ENCODE data around the gene CASP12. TPM values are rescaled to one million over a fixed set of nuclear protein-coding genes. Genes with fewer than 3 reads are reported as not detected.

Gene CASP12
- polyA plus RNA-seq, 1 donor = 0.34 TPM

GRCh38 chr11:104892723-104893511, 5.3 kb downstream of the CASP12 start:
- no peak for DNase-seq (ENCODE audit: low read depth)

DNA sequence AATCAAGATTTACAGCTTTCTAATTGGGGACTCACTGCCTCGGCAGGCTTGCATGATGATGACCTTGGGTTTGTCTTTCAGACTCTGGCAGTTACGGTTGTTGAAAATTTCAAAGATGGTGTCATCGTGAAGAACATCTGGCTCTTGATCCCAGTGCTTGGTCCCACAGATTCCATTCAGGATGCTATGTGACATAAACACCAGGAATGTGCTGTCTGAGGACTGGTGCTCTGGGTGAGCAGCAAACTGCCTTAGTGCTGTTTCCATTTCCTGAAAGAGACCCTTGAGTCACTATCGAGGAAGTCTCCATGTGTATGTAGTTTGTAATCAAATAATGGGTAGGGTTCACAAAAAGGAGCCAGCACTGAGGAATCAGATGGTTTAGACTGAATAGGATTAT, 7.1 kb downstream of the CASP12 start:
- DNase-seq (ENCODE audit: low read depth) = no peak

- DNase-seq (ENCODE audit: low read depth) = no peak
Observed at GRCh38 chr11:104883342-104883741, 14.9 kb downstream of the CASP12 start.

GRCh38 chr11:104881117-104881794, 17.0 kb downstream of the CASP12 start:
- DNase-seq (ENCODE audit: low read depth) = no peak

GRCh38 chr11:104879514-104880190, 18.6 kb downstream of the CASP12 start:
- no peak for DNase-seq (ENCODE audit: low read depth)

DNA sequence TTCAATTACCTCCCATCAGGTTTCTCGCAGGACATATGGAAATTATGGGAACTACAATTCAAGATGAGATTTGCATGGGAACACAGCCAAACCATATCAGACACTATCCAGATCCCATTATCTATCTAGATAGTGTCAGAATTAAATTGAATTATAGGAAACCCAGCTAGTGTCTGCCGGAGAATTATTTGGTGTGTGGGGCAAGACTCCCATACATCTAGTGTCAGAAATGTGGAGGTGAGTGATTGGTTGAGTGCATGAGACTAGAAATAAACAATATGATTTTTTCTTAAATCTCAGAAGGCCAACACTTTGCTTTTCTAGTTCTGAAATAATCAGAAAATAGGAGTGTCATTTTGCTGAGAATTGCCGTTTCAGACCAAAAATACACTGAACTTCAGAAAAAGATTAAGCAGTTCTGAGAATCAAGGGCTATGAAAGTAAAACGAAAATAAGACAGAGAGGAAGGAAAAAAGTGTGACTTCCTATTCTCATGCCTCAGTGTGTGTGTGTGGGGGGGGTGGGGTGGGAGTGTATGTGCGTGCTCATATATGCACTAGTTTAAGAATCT, 21.3 kb downstream of the CASP12 start:
- DNase-seq (ENCODE audit: low read depth) = no peak

GRCh38 chr11:104876324-104876723, 21.9 kb downstream of the CASP12 start:
- no peak for DNase-seq (ENCODE audit: low read depth)

- DNase-seq (ENCODE audit: low read depth) = no peak
Observed at GRCh38 chr11:104873252-104873651, 25.0 kb downstream of the CASP12 start.

- no peak for DNase-seq (ENCODE audit: low read depth)
Observed at GRCh38 chr11:104872393-104872792, 25.9 kb downstream of the CASP12 start.

DNA sequence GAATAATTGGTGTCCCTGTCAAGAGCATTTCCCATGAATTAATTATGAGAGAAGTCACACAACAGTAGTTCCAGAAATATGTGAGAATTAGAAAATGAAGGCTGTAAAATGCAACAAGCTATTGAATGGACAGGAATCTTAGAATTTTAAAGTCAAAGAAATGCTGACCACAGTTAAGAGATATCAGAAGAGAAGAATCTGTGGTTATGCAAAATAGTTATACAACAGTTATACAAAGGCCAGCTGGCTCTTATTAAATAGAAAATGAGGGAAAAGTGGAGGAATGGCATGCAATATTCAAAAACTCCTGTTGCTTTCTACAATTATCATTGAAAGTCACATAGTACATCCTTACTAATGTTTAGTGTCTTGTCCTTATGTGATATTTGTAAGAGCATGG, 27.4 kb downstream of the CASP12 start:
- no peak for DNase-seq (ENCODE audit: low read depth)

DNA sequence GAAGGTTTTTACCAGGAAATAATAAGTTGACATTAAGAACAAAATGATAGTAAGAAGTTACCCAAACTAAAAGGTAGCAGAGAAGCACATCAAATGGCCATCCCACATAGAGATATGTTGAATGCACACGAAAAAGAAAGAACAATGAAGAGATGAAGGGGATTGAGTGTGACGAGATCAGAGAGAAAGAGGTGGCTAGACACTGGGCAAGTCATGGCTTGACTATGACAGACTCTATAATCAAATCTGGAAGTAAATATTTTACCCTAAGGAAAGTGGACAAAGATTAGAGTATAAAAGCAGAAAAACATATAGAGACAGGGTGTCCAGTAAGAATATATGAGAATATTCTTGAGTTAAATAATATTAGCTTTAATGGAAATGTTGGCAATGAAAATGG, 31.4 kb downstream of the CASP12 start:
- DNase-seq (ENCODE audit: low read depth) = no peak

GRCh38 chr11:104858882-104859775, 39.1 kb downstream of the CASP12 start:
- DNase-seq (ENCODE audit: low read depth) = no peak

- no peak for DNase-seq (ENCODE audit: low read depth)
Observed at GRCh38 chr11:104856607-104857006, 41.7 kb downstream of the CASP12 start.

GRCh38 chr11:104855965-104856364, 42.3 kb downstream of the CASP12 start:
- no peak for DNase-seq (ENCODE audit: low read depth)

DNA sequence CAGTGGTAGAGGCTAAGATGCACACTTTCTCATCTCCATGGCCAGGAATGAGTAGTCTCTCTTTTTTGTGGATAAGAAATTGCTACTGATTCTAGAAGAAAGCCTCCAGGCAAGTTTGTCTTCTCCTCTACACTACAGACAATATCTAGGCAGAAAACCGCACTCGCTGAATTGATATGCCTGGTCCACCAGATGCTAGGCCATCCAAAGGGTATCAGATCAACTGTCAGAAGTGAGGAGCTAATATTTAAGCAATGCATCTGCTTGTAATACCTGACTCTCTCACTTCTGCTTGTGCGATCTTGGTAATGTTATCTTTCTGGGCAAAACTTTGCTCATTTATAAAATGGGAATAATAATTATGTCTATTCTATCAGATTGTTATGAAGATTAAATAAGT, 45.0 kb downstream of the CASP12 start:
- no peak for DNase-seq (ENCODE audit: low read depth)

GRCh38 chr11:104852811-104853210, 45.4 kb downstream of the CASP12 start:
- no peak for DNase-seq (ENCODE audit: low read depth)

GRCh38 chr11:104846216-104846615, 52.0 kb downstream of the CASP12 start:
- no peak for DNase-seq (ENCODE audit: low read depth)

- no peak for DNase-seq (ENCODE audit: low read depth)
Observed at GRCh38 chr11:104844451-104844850, 53.8 kb downstream of the CASP12 start.

DNA sequence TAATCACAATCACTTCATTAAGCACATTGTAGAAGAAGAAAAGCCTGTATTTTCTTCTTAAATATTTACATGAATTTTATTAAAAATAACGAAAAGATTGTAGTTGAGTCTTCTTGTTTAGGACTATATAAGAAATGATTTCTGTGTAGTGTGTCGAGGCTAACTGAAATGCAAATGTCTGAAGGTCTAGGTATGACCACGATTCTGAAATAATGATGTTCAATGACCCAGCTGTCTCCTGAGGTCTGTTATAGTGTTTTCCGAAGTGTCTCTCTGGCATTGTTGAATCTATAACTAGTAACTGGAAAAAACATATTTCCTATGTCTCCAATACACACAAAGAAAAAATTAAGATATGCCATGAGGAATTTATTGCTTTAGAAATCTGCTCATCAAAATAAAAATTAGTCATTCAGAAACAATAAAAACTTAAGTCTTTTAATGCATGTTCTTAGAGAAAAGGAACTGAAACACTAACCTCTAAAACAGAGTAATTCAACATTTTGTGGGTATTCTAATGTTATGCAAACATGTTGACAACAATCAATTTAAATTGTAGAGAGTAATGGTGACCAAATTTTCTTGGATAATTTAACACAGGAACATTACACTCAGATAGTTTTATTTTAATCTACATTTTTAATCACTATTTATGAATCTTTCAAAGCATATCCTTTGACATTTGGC, 55.0 kb downstream of the CASP12 start:
- no peak for DNase-seq (ENCODE audit: low read depth)

- no peak for DNase-seq (ENCODE audit: low read depth)
Observed at GRCh38 chr11:104841973-104842525, 56.2 kb downstream of the CASP12 start.

All from forelimb muscle (tissue), 1 donor.